ENCODE measurements around the gene STRN3.

Gene STRN3

DNA sequence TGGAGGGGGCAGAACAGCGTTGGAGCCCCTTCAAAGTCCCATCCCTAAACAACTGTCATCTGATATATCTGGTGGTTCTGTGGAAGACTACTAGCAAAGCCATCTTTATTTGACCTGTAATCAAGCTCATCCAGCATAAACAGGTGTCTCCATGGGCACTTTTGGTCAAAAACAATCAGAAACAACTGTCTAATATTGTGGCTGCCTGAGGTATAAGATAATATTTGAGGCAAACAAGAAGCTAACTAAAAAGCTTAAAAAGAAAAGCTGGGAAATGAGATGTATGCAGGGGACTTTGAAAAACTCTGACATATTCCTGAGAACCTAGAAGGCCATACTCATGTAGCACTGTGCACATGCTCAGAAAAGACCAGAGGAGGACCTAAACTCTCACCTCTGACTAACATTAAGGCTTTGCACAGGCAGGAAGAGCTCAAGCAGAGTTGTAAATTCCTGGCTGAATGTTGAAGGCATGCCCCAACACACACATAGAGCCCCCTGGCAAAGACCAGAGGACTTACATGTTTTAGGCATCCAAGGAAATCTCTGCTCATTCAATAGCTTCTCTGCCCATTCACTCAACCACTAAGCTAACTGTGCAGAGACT is 28.0 kb downstream of the STRN3 start:
- H3K79me2 ChIP-seq (ENCODE audit: control insufficient read depth, low read length) = peaks cover 92% of the 10 kb centered on the region
- no peaks in the 10 kb centered on the region for H3F3A ChIP-seq (ENCODE audit: control insufficient read depth, insufficient read depth)
- TF ChIP-seq, protein P1, sequence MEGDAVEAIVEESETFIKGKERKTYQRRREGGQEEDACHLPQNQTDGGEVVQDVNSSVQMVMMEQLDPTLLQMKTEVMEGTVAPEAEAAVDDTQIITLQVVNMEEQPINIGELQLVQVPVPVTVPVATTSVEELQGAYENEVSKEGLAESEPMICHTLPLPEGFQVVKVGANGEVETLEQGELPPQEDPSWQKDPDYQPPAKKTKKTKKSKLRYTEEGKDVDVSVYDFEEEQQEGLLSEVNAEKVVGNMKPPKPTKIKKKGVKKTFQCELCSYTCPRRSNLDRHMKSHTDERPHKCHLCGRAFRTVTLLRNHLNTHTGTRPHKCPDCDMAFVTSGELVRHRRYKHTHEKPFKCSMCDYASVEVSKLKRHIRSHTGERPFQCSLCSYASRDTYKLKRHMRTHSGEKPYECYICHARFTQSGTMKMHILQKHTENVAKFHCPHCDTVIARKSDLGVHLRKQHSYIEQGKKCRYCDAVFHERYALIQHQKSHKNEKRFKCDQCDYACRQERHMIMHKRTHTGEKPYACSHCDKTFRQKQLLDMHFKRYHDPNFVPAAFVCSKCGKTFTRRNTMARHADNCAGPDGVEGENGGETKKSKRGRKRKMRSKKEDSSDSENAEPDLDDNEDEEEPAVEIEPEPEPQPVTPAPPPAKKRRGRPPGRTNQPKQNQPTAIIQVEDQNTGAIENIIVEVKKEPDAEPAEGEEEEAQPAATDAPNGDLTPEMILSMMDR (IDR thresholded peaks at IDR 0.05; ENCODE audit: low read depth, low read length, poor library complexity, severe bottlenecking) = no peak
- no peak for TF ChIP-seq EZH2phosphoT487 (IDR thresholded peaks at IDR 0.05; ENCODE audit: borderline replicate concordance, low read length)
- H3K4me1 ChIP-seq (ENCODE audit: control insufficient read depth, low read length) = peaks cover 21% of the 10 kb centered on the region
- H3K27ac ChIP-seq (ENCODE audit: low read depth, low read length) = no peak overlapping the region
- peaks cover 27% of the 10 kb centered on the region for H3K36me3 ChIP-seq (ENCODE audit: control insufficient read depth, low read length)
- no peak overlapping the region for H3K4me2 ChIP-seq (ENCODE audit: low read length)
- H3K27me3 ChIP-seq (ENCODE audit: control insufficient read depth, low read length) = no peaks in the 10 kb centered on the region
- H3K4me3 ChIP-seq (ENCODE audit: low read length) = no peak overlapping the region
- H3K9me3 ChIP-seq (ENCODE audit: control insufficient read depth, insufficient read depth, low read length) = peaks cover 4% of the 10 kb centered on the region; the same call in 1 of the 2 replicates
- no peaks in the 10 kb centered on the region for H3K9me2 ChIP-seq (replicated peaks; ENCODE audit: control insufficient read depth, low read length)
- peaks cover 4% of the 10 kb centered on the region; the same call in 1 of the 2 replicates for H4K20me1 ChIP-seq (ENCODE audit: control insufficient read depth, insufficient read depth, low read depth, low read length)

DNA sequence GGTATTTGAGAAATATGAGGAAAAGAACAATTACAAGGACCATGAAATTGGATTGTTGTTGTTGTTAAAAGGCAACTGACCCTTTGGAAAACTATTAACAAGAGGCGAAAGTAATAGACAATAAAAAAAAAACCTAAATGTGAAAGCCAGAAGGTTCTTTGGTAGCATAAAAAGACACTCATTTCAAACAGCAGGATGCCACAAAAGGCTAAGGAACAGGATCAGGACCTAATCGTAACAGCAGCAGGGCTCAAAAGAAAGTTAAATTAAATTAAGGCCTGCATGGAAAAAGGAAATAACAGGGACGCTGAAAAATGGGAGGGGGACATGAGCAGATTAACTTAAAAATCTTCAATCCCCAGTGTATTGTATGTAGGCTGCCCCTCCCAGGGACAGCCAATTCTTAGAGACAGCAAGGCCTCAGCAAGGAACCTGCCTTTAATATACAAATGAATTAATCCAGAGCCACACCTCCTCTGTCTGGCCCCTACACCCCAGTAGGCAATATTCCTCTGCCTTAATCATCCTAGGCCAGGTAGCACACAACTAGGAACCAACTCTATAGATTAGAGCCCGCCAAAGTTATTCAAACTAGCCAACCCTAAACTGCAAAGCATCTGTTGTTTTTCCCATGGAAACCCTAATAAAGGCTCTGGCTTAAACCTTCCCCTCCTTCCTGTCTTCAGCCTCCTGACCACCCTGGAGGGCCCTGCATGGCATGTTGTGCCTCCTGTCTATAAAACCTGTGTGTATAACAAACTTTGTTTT is 29.1 kb downstream of the STRN3 start:
- H3F3A ChIP-seq (ENCODE audit: control insufficient read depth, insufficient read depth) = no peaks in the 10 kb centered on the region
- H3K4me3 ChIP-seq (ENCODE audit: low read length) = no peak overlapping the region
- TF ChIP-seq, protein P1 (IDR thresholded peaks at IDR 0.05; ENCODE audit: low read depth, low read length, poor library complexity, severe bottlenecking) = no peak
- no peak for TF ChIP-seq EZH2phosphoT487 (IDR thresholded peaks at IDR 0.05; ENCODE audit: borderline replicate concordance, low read length)
- H3K4me2 ChIP-seq (ENCODE audit: low read length) = no peak overlapping the region
- peaks cover 24% of the 10 kb centered on the region for H3K36me3 ChIP-seq (ENCODE audit: control insufficient read depth, low read length)
- peaks cover 28% of the 10 kb centered on the region for H3K4me1 ChIP-seq (ENCODE audit: control insufficient read depth, low read length)
- no peaks in the 10 kb centered on the region for H3K27me3 ChIP-seq (ENCODE audit: control insufficient read depth, low read length)
- H4K20me1 ChIP-seq (ENCODE audit: control insufficient read depth, insufficient read depth, low read depth, low read length) = peaks cover 4% of the 10 kb centered on the region; the same call in 1 of the 2 replicates
- H3K79me2 ChIP-seq (ENCODE audit: control insufficient read depth, low read length) = peaks cover 96% of the 10 kb centered on the region
- no peak overlapping the region for H3K27ac ChIP-seq (ENCODE audit: low read depth, low read length)
- H3K9me3 ChIP-seq (ENCODE audit: control insufficient read depth, insufficient read depth, low read length) = peaks cover 4% of the 10 kb centered on the region; the same call in 1 of the 2 replicates
- H3K9me2 ChIP-seq (replicated peaks; ENCODE audit: control insufficient read depth, low read length) = no peaks in the 10 kb centered on the region

DNA sequence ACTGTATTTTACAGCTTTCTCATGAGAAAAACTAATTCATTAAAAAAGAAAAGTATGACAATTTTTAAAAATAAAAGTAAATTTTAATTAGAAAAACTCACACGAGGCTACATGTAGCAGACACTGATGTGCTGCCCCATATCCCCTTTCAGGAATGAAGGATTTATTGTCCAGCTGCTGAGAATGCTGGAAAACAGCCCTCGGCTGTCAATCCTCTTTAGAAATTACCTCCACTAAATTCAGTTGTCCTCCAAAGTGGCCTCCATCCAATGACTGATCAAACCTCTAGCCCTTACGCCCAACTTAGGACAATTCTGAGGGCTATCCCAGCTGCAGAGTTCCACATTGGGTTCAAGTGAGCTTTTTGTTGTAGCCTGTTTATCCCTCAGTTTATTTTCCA is 30.5 kb downstream of the STRN3 start:
- no peaks in the 10 kb centered on the region for H3K27me3 ChIP-seq (ENCODE audit: control insufficient read depth, low read length)
- H3K27ac ChIP-seq (ENCODE audit: low read depth, low read length) = no peak overlapping the region
- H3K4me1 ChIP-seq (ENCODE audit: control insufficient read depth, low read length) = peaks cover 42% of the 10 kb centered on the region
- H4K20me1 ChIP-seq (ENCODE audit: control insufficient read depth, insufficient read depth, low read depth, low read length) = peaks cover 4% of the 10 kb centered on the region; the same call in 1 of the 2 replicates
- H3K4me2 ChIP-seq (ENCODE audit: low read length) = no peak overlapping the region
- TF ChIP-seq, protein P1 (IDR thresholded peaks at IDR 0.05; ENCODE audit: low read depth, low read length, poor library complexity, severe bottlenecking) = no peak
- H3K9me3 ChIP-seq (ENCODE audit: control insufficient read depth, insufficient read depth, low read length) = peaks cover 4% of the 10 kb centered on the region; the same call in 1 of the 2 replicates
- no peak overlapping the region for H3K4me3 ChIP-seq (ENCODE audit: low read length)
- H3K79me2 ChIP-seq (ENCODE audit: control insufficient read depth, low read length) = peaks cover 98% of the 10 kb centered on the region
- no peaks in the 10 kb centered on the region for H3F3A ChIP-seq (ENCODE audit: control insufficient read depth, insufficient read depth)
- no peaks in the 10 kb centered on the region for H3K9me2 ChIP-seq (replicated peaks; ENCODE audit: control insufficient read depth, low read length)
- peaks cover 14% of the 10 kb centered on the region for H3K36me3 ChIP-seq (ENCODE audit: control insufficient read depth, low read length)
